GM19193 (cell line): Measurements from ENCODE around the gene KDM1A.

Source experiments
- POLR2A ChIP-seq: IDR thresholded peaks from 4 replicates; pipeline ENCODE4 v1.6.1; 2011; ENCODE audit not compliant: insufficient read depth, insufficient read length; ENCODE audit errors: extremely low read depth

KDM1A gene

GRCh38 chr1:23132033-23132432, 112.8 kb downstream of the KDM1A start:
- TF ChIP-seq POLR2A = no peak
